ENCODE data around the gene PODXL. TPM values are rescaled to one million over a fixed set of nuclear protein-coding genes. Genes with fewer than 3 reads are reported as not detected.

The PODXL gene
- total RNA-seq, 1 donor from 2014 or later, result 54.9 TPM

DNA sequence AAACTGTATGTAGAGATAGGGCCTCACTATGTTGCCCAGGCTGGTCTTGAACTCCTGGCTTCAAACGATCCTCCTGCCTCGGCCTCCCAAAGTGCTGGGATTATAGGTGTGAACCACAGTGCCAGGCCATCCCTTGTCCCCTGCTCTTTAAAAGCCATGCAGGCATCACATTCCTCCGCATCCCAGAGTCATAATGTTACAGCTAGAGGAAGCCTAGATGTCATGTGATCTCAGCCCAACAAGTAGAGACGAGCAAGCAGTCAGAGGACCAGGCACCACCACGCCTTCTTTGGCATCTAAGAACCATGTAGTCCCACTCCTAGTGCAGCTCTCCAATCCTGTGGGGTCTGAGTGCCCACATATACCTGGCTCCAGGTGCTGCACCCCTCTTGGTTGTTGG, 13.1 kb downstream of the PODXL start:
- intact Hi-C loops (cut with DNase I), result no loop called here
- ATAC-seq, result no peak
- no peak for DNase-seq (ENCODE audit: low spot score)

DNA sequence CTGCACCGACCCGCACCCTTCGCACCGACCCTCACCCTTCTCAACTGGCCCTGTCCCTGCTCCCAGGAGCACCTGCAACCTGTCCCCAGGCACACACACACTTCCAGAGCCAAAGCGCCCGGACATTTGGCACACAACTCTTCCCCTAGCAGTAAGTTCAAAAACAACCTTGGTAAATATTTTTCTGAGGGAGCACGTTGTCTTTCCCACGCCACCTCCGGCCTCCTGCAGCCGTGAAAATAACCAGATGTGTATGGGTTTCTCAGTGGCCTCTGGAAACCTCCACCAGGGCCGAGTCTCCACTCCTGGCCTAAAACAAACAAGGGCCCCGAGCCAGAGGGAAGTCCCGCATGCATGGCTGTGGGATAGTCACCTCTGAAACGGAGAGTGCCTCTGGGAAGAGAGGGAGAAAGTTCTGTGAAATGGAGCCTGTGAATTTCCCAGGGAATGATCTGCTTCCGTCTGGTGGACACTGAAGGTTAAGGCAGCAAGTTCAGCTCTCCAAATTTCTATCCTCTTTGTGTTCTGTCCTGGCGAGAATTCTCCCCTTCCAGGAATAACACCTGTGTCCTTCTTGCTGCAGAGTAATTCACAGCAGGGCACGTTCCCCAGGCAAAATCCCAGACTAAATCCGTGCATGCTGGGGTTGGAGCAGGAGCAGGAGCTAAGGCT, 15.8 kb downstream of the PODXL start:
- intact Hi-C loops (cut with DNase I), result no loop called here
- ATAC-seq (peak; percentile 61), DNase-seq (ENCODE audit: low spot score) (no peak)

DNA sequence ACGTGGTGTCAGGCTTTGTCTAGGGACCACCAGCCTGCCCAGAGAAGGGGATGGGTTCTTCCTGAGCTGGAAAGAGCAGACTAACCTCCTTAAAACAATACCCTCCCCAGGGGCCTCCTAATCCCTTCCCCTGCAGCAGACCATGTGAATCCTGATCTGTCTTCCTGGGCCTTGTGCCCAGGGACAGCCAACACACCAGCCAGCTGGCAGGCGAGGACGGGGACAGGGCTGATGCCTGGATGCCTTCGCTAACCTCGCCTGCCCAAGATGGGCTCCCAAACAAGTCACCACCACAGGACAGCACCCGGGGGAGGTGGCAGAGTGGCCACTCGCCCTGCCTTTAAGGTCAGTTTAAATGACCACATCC, 17.6 kb downstream of the PODXL start:
- intact Hi-C loops (cut with DNase I), result no loop called here
- no peak for DNase-seq (ENCODE audit: low spot score)
- ATAC-seq, result no peak

DNA sequence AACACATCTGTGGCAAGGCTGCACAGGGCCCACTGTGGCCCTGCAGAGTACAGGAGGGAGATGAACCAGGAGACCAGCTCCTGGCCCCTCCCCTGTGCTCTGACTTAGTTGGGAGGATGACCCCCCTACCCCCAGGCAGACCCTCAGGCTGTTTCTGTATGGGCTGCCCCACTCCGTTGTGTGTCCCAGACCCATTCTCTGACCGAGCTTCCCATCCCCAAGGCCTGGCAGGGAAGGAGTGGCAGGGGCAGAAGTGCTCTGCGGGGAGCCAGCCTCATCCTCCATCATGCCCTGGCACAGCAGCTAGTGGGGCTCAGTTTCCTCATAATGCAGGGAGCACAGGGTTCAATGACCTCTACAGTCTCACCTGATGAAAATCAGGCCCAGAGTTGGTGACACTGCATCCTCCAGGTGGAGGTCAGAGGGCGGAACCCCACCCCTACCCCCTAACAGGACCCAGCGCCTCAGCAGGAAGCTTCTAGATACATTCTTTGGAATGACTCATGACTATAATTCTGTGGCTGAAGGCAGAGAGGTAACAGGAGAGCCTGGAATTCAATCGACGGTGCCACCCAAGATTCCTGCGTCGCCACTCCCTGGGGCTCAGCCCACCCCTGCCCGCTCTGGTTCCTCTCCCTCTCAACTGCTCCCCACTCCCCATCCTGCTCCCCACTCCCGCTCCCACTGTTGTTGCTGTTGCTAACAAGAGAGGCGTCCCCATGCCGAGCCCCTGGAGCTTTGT, 18.2 kb downstream of the PODXL start:
- DNase-seq (ENCODE audit: low spot score) (no peak), ATAC-seq (no peak)
- intact Hi-C loops (cut with DNase I), result no loop called here

DNA sequence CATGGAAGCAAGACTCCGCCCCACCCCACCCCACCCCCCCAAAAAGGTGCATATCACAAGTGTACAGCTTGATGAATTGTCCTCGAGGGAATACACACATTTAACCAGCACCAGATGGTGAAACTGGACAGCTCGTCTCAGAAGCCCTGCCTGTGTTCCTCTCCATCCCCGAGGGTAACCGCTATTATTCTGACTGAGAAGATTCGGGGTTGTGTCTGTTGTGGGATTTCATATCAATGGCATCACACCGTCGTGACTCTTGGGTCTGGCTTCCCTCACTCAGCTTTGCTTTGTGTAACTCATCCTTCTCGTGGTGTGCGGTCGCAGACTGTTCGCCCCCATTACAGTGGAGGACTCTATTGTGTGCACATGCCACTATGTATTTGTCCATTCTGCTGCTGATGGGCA, 18.9 kb downstream of the PODXL start:
- ATAC-seq, result no peak
- no peak for DNase-seq (ENCODE audit: low spot score)
- intact Hi-C loops (cut with DNase I), result no loop called here

DNA sequence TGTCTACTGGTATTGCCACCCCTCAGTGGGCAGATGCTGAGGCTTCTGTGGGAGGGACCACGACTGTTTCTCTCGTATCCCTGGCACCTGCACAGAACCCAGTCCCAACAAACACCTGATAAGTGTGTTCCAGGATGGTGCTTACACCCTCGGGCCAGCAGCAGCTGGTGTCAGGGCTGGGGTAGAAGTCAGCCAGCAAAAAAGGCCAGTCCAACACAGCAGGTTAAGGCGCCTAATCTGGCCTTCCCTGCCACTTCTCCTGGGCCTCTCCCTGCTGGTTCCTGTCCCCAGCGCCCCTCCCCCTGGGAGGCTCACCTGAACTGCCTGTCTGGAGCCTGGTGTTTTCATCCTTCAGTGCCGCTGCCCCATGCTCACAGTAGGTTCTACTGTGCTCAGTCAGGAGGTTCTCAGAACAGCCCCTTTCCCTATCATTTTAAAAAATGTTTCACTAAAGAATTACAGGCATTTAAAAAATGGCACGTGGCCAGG, 20.0 kb downstream of the PODXL start:
- DNase-seq (ENCODE audit: low spot score), result no peak
- intact Hi-C loops (cut with DNase I), result no loop called here
- no peak for ATAC-seq

DNA sequence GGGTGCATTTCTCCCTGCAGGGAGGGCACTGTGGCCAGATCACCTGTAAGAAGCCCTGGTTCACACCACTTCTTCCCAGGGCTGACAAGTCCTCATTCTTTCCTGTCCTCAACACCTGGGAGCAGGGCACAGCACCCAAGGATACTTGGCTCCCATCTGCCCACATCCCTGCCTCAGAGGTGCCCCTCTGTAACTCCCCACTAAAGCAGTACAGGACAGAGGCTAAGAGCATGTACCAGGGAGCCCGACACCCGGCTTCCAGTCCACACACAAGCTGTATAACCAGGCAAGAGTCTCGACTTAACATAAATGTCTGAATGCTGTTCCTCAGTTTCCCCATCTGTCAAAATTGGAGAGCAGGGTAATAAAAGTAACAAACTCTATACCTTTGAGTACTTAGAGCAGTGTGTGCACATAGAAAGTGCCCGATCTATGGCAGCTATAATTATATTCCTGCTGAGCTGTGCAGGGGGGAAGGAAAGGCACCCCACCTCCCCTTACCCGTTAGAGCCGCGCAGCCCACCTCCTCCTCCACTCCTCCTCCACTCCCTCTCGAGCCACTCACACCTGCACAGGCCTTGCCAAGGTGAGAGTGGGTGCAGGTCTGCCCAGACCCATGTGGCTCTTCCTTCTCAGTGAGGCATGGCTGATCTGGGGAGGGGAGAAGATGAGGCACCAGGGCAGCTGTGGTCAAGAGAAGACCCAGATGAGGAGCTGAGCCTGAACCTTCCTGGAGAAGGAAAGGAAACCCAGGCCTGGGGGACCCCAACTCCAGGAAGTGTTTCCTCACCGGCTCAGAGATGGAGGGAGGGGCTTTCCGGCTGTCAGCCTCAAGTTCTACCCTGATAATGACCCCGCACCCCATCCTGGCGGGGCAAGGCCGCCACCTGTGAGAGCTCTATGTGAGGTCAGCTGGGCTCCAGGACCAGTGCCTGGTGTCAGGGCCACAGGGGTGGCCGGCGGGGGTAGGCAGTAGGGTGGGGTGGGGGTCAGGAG, 22.6 kb downstream of the PODXL start:
- intact Hi-C loops (cut with DNase I), result no loop called here
- ATAC-seq (no peak), DNase-seq (ENCODE audit: low spot score) (no peak)

DNA sequence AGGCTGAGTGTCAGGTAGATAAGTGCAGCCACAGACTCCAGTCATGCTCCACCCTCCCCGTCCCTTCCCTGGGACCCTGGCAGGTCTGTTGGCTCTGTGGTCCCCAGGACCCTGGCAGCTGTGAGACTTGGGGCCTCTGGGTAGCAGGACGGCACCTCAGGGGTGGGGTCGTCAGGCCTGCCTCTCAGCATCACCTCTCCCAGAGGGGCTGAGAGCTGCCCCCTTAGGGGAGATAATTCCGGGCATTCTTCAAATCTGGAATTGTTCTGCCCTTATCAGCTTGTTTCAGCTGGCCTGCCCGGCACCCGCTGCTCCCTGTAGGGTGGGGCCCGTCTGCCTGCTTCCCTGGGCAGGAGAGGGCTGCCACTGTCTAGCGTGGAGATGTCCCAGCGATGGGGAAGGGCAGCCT, 23.3 kb downstream of the PODXL start:
- DNase-seq (ENCODE audit: low spot score), result no peak
- intact Hi-C loops (cut with DNase I), result no loop called here
- ATAC-seq, result peak; percentile 9

DNA sequence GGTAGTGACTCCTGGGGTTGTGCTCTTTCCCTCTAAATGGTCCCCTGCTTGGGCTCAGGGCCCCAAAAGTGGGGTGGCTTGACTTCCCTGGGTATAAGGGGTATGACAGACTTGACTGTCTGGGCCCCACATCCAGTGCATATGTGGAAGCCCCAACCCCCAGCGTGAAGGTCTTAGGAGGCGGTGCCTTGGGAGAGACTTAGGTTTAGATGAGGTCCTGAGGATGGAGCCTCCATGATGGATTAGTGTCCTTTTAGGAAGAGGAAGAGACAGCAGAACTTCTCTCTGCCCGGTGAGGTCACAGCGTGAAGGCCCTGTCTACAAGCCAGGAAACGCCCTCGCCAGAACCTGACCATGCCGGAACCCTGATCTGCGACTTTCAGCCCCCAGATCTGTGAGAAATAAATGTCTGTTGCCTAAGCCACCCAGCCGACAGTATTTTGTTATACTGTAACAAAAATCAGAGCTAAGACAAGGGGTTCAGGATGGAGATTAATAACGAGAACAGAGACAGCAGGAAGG, 23.8 kb downstream of the PODXL start:
- intact Hi-C loops (cut with DNase I), result no loop called here
- ATAC-seq (no peak), DNase-seq (ENCODE audit: low spot score) (no peak)

DNA sequence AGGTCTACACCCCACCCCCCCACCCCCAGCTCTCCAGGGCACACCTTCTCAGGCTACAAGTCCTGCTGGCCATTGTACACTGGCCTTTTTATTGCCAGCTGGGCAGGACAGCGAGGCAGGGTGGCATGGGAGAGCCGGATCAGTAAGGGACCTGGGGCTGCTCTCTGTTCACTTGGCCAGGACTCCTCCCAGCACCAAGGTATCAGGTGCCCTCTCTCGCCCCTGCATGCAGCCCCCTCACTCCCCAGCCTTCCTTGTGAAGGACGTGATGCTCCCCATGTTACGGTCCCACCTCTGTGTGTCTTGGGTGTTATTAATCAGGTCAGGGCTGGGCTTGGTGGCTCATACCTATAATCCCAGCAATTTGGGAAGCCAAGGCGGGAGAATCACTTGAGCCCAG, 26.3 kb downstream of the PODXL start:
- no peak for ATAC-seq
- intact Hi-C loops (cut with DNase I), result no loop called here
- no peak for DNase-seq (ENCODE audit: low spot score)

DNA sequence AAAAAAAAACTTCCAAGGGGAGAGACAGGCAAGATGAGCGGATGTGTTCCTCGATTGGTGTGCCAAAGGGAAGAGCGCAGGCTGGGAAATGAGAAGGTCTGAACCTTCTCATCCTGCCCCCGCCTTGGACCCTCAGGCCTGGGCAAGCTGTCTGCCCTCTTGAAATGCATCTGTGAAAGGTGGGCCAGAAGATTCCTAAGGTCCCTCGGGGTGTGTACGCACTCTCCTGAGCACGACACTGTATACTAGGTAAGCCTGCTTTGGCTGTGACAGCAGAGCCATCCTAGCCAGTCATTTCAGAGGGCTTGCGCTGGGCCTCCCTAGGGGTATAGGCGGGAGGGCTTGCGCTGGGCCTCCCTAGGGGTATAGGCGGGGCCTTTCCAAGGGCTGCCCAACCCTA, 26.8 kb downstream of the PODXL start:
- ATAC-seq (no peak), DNase-seq (ENCODE audit: low spot score) (no peak)
- intact Hi-C loops (cut with DNase I), result no loop called here

DNA sequence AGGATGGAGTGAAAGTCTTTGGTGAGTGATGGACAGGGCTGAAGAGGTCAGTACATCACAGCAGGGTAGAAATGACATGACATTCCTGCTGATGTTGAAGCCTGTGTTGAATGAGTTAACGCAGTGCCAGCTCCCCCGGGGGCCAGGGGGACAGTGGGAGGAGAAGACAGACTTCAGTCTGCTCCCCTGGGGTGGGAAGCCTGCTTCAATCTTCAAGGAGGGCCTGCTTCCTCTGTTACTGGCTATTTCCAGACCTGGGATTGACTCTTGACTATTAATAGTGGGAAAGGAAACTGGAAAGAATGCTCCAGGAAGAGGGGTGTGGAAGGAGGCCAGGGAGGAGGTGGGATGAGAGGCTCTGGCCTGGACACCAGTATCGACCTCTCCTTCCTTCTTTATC, 27.2 kb downstream of the PODXL start:
- ATAC-seq (no peak), DNase-seq (ENCODE audit: low spot score) (no peak)
- intact Hi-C loops (cut with DNase I), result no loop called here

DNA sequence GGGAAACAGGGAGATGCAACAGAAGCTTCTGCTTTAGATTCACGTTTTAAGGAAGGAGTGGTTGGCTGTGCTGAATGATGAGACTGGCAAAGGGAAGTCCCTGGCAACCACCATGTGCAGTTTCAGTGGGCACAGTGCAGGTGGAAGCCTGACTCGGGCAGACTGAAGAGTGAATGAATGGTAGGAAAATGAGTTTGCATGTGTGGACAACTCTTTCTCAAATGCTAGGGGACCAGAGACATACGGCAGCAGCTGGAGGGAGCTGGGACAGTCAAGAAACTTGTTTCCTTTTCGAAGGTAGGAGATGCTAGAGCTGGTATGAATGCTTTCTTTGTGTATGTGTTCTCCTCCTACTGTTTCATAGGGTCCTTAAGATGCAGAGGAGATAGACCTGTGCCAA, 29.0 kb downstream of the PODXL start:
- ATAC-seq (no peak), DNase-seq (ENCODE audit: low spot score) (no peak)
- intact Hi-C loops (cut with DNase I), result no loop called here

DNA sequence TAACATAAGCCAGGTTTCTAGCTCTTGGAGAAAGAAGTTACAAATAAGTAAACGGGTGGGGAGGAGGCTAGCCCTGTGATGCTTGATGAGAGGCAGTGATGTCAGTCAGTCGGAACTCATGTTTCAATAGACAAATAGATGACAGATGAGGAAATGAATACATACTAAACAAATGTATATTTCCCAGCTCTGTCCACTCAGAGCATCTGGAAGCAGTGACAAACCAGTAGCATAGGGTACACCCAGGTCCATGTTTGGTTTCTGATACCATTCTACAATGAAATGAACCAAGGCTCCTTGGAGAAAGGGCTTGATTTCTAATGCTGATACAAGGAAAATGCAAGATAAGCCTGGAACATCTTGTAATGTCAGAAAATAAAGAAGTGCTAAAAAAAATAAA, 30.6 kb downstream of the PODXL start:
- no peak for DNase-seq (ENCODE audit: low spot score)
- ATAC-seq, result no peak
- intact Hi-C loops (cut with DNase I), result no loop called here

DNA sequence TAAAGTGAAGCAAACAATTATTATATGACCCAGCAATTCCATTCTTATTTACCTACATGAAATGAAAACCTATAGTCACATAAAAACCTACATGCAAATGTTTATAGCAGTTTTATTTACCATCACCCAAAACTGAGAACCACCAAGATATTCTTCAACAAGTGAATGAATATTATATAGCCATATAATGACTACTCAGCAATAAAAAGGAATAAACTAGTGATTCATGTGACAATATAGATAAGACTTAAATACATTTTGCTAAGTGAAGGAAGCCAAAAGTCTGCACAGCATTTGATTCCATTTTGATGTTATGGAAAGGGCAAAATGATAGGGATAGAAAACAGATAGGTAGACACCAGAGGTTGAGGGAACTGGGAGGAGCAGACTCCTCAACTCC, 31.7 kb downstream of the PODXL start:
- DNase-seq (ENCODE audit: low spot score) (no peak), ATAC-seq (no peak)
- intact Hi-C loops (cut with DNase I), result no loop called here

DNA sequence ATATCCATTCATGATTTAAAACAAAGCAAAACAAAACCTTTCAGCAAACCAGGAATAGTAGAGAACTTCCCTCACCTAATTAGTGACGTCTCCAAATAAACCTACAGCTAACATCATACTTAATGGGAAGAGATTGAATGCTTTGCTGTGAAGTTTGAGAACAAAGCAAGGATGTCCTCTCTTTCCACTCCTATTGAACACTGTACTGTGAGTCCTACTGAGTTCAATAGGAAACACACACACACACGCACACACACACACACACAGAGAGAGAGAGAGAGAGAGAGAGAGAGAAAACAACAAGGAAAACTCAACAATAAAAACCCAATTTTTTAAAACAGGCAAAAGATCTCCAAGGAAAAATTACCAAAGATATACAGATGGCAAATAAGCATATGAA, 32.3 kb downstream of the PODXL start:
- intact Hi-C loops (cut with DNase I), result no loop called here
- ATAC-seq, result no peak

DNA sequence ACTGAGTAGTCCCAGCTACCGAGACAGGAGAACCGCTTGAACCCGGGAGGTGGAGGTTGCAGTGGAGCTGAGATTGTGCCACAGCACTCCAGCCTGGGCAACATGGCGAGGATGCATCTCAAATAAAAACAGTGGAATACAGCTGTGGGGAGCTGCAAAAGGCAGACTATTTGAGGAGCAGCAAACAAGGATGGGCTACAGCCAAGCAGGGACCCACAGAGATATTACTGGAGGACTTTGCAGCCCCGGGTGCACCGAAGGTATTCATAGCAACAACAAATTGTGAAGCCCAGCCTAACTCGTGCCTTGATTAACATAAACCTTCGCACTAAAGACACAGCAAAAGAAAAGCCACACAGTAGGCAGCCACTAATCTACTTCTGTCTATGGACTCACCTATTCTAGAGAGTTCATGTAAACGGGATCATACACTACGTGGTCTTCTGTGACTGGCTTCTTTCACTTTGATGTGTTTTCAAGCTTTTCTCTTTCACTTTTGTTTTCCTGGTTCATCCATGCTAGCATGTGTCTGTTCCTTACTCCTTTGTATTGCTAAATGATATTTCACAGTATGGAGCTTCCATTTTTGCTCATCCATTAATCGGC, 34.0 kb downstream of the PODXL start:
- intact Hi-C loops (cut with DNase I), result no loop called here
- DNase-seq (ENCODE audit: low spot score), result no peak
- ATAC-seq, result no peak

More for the DNA sequence above, 32.3 kb downstream of the PODXL start:
- DNase-seq (ENCODE audit: low spot score), result no peak

DNA sequence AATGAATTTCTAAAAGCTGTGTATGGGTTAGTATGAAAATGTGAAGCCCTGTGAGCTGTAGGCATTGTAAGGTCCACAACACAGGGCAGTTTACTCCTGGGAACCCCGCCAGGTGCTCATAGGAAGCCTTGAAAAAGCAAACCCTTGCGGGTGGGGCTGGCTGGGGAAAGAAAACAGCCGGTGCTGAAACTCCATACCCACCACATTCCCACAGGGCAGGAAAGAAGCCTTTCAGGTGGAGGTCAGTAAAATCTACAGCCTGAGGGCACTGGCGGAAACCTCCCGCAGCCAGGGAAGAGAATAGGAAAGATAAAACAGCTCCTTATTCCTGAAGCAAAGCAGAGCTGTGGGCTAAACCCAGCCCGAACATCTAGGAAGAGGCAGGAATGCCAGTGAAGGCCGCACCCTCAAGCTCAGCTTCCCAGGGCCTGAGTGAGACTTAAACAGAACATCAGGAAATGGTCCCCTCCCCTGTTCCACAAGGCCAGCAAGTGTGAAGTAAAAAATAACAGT, 34.7 kb downstream of the PODXL start:
- DNase-seq (ENCODE audit: low spot score) (no peak), ATAC-seq (peak; percentile 71)
- intact Hi-C loops (cut with DNase I), result no loop called here

DNA sequence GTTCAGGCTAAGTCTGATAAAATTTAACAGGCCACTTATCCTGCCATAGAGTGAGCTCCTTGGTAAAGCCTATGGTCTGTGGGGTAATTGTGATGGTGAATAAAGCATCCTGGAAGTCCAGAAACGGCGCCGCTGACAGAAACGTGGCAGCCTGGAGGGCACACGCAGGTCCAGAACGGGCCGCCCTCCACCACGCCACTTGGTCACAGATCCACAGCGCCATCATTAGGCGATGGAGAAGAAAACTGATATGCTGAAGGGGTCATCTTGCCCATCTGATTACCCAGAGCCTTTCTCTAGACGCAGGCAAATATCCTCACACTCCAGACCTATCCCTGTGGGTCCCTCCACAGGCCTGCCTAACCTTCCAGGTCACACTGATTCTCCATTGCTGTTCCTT, 37.8 kb downstream of the PODXL start:
- ATAC-seq (no peak), DNase-seq (ENCODE audit: low spot score) (no peak)
- intact Hi-C loops (cut with DNase I), result no loop called here

Measured in sciatic nerve (tissue), 2 donors.